NCI-H1092 treated with DMSO at 0.1 percent for 48 hours (cell line): ENCODE data around the gene SNAP29.
"Not testable (repeated sequence)": the region's sequence is repeated elsewhere in the genome, so short reads cannot be mapped to it uniquely, and the experiment has no call there.

ENCODE experiments used
- DNase-seq: peaks from one replicate; lab custom pipeline; 2025; lab: John Stamatoyannopoulos, UW

The SNAP29 gene

DNA sequence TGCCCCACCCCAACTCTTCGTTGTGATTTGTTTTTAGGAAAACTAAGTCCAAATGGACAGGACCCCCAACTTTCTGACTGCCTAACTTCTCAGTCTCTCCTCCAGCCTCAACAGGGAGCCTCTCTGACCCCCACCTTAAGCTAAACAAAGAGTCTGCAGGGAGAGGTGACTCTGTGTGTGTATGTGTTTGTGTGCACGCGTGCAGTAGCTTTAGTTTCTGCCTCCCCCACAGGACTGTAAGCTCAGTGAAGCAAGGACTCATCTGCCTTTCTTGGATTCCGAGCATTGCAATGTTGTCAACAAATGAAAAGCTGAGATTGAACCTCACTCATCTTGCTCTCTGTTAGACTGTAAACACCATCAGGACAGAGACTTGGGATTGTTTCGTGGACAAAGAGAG lies 7.9 kb downstream of the SNAP29 start:
- no peak for DNase-seq

DNA sequence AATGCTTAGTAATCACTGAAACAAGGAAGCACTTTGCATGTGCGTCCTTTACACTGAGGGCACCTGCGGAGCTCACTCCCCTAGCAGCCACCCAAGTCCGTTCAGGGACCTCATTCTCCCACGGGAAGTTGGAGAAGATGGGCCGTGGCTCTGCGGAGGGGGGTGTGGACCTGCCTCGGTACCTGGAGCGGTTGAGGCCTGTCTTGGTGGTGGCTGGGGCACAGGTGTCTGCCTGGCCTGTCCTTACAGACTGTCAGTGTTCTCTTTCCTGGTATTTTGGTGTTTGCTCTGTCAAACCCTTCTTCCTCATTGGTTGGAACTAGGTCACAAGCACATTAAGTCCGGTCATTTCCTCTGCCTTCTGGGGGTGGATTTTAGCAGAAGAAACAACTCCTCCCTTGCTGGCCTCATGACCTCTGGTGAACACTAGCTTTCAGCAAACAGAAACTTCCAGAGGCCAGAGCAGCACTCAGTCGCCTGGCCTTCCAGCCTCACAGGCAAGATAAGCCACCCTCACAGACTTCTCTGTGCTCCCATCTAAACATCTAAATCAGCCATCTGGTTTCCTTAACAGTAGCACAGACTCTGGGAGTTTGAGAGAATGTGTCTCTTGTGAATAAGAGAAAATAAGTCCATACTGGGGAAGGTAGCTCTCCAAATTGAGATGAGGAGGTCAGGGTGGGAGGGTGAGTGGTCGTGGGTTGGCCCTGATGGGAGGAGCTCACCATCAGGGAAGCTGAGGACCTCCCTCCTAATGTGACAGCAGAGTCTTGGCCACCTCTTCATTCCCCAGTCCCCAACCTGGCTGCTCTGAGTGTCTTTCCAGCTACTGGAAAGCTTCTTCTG lies 8.6 kb downstream of the SNAP29 start:
- no peak for DNase-seq

DNA sequence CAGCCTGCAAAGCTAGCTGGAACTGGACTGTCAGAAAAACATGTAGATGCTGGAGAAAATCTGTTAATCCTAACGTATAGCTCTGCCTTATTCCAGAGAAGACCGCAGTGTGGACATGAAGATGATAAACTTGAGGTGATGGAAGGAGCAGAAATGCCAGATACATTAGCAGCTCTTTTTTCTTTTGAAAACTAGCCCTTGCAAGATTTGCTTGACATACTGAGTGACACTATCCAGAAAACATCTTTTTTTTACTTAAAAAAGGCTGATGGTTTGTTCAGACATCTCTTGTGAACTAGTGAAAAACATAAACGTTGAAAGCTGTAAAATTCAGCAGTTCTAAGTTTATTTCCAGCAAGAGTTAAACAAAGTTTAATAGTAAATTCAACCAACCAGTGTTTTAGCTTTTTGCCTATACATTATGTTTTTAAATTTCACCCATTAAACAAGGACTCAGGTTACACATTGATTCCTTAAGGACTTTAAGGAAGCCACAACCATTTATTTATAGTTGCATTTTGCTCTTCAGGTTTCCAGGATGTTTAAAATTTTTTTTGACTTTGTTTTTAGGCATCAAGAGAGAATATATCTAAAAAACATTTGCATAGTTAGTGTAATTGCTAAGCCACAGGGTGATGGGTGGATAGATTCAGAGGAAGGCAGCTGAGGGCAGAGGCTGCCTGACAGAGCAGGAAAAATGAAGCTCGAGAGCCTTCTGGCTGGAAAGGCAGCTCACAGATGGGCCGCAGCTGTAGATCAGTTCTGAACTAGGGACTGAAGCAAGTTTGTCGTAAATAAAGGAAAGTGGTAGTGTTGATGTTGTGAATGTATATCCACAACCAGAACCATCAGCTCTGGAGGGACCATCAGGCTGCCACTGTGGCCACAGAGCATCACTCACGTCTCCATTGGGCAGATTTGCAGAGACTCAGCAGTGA lies 9.5 kb downstream of the SNAP29 start:
- no peak for DNase-seq

DNA sequence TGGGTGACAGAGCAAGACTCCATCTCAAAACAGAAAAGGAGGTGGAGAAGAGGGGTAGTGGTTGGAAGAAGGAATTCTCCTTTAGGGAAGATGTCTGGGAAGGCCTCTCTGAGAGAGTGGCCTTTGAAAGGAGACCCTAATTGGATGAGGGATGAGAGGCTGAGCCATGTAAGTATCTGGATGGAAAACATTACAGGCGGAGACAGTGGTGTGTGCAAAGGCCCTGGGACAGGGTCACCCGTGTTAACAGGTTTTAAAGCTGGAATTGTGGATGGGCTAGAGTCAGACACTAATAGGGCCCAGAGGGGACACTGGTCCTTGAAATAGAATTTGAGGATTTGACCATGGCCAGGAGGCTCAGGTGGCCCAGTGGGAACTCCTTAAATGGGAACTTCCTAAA lies 10.4 kb downstream of the SNAP29 start:
- no peak for DNase-seq

DNA sequence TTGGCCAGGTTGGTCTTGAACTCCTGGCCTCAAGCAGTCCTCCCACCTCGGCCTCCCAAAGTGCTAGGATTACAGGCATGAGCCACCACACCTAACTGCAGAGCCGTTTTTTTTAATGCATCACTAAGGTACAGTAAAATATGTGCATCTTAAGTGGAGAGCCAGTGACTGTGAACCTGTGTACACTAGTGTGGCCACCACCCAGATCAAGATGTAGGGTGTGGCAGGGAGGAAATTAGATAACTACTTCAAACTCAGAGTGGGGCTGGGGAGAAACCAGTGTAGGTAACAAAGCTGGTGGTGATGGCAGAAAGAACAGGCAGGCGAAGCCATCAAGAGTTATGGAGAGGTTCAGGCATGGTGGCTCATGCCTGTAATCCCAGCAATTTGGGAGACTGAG lies 14.4 kb downstream of the SNAP29 start:
- no peak for DNase-seq

DNA sequence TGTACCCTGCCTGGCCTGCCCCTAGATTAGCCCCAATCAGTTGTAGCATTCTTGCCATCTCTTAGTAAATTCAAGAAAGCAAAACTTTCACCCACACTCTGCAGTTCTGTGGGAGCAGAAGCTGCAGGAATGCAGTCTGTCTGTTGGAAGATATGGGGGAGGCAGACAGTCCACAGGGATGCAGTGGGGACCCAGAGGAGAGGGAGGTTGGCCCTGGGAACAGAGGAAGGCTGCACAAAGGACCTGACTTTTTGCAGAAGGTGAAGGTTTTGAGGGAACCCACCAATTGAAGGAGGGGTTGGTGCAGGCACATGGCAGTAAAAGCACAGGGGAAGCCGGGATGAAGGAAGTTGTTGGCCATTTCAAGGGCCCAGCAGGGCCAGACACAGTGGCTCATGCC lies 16.5 kb downstream of the SNAP29 start:
- no peak for DNase-seq

DNA sequence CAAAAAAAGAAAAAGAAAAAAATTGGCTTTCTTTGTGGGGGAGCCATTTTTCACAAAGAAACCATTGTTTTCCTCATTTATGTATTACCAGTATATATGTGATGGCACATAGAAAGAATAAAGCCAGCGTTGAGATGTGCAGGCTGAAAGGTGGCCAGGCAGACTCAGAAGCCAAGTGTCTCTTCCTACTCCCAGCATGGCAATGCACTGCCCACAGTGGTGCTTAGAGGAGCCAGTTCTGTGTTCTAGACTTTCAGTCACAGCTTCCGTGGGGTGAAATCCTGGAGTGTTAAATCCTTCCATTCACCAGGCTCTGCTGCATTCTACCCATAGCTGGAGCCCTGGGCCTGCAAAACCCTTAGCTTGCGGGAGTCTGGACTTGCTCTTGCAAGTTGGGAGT lies 18.9 kb downstream of the SNAP29 start:
- no peak for DNase-seq

DNA sequence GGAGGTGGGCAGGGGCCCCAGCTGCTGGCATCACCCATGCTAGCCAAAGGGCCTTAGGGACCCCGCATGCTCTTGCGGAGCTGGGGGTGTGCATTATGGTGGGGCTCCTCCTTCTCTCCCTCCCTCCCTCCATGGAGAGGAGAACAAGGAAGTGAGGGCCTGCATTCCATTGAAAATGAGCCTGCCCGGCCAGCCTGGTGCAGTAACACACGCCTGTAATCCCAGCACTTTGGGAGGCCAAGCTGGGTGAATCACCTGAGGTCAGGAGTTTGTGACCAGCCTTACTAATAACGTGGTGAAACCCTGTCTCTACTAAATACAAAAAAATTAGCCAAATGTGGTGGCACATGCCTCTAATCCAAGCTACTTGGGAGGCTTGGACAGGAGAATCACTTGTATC lies 22.4 kb downstream of the SNAP29 start:
- no peak for DNase-seq

DNA sequence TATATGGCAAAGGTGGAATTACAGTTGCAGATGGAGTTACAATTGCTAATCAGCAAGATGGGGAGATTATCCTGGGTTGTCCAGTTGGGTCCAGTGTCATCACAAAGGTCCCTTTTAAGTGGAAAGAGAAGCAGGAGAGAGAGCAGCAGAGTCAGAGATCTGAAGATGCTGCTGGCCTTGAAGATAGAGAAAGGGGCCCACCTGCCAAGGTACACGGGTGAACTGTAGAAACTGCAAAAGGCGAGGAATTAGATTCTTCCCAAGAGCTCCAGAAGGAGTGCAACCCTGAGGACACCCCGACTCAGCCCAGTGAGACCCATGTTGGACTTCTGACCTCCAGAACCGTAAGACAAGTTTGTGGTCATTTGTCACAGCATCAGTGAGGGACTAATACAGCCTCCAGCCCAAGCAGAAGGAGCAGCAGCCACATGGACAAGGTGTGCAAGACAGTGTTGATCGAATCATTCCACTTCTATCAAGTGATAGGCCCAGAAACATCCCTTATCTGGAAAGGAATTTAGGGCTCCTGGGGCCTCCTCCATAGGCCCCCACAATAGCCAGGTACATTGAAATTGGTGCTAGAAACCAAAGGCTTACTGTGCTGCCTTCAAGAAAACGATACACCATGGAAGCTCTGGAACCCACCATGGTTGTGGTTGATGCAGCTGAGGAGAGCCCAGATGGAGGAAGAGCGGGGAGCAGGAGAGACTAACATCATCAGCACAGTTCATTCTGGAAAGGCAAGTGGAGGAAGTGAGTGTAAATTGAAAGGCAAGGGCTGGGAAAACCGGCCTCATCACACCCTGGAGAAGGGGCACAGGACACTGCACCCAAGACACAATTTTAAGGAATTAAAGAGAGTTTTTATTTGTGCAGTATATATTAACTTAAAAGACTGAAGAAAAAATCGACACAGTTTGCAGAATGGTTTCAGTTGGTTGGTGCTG lies 23.3 kb downstream of the SNAP29 start:
- no peak for DNase-seq

DNA sequence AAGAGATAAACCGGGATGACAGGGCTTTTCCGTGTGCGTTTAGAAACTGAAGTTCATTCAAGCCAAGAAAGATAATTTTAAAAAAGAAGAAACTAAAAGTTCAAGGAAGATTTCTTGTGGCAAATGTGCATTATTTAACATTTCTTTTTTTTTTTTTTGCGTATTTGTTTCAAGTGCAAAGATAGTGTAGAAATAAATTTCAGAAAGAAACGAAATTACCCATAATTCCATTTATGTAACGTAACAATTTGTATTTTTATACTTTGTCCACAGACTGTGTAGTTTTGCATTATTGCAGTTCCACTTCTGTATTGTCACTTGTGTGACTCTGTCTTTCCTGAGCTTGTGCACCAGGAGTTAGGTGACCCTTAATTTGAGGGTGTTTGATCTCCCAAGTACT lies 24.0 kb downstream of the SNAP29 start:
- no peak for DNase-seq

DNA sequence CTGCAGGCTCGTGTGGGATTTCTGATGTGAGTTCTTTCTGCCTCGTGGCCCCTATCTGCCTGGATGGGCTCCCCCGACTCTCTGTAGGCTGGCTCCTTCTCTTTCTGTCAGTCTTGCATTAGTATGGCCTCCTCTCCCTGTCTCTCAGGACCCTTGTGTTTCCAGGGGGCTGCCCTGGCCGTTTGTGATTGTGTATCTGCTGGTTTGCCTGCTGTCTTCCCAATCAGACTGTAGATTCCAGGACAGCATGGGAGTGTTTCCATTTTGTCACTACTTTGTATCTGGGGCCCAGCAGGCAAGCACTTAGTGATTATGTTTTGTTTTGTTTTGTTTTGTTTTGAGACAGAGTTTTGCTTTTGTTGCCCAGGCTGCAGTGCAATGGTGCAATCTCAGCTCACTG lies 25.6 kb downstream of the SNAP29 start:
- no peak for DNase-seq

DNA sequence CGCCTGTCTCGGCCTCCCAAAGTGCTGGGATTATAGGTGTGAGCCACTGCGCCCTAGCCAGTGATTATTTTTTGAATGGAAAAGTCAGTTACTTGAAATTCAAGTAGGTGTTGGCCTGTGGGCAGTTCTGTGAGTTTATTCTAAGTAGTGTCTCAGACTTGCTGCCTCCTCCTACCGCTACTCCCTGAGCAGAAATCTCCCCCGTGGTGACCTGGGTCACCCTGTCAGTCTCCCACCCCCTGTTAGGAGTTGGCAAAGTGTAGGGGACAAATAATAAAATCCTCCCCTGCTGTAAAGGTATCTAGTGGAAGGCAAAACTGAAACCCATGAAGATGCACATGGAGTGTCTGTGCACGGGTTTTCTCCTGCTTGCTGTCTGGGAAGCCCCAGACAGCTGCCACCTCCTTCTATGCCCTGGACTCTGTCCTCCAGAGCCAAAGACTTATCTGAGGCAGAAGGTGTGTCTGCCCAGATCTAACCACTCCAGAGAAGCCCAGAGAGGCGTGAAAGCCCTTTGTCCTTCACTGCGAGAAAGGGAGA lies 26.3 kb downstream of the SNAP29 start:
- no peak for DNase-seq

DNA sequence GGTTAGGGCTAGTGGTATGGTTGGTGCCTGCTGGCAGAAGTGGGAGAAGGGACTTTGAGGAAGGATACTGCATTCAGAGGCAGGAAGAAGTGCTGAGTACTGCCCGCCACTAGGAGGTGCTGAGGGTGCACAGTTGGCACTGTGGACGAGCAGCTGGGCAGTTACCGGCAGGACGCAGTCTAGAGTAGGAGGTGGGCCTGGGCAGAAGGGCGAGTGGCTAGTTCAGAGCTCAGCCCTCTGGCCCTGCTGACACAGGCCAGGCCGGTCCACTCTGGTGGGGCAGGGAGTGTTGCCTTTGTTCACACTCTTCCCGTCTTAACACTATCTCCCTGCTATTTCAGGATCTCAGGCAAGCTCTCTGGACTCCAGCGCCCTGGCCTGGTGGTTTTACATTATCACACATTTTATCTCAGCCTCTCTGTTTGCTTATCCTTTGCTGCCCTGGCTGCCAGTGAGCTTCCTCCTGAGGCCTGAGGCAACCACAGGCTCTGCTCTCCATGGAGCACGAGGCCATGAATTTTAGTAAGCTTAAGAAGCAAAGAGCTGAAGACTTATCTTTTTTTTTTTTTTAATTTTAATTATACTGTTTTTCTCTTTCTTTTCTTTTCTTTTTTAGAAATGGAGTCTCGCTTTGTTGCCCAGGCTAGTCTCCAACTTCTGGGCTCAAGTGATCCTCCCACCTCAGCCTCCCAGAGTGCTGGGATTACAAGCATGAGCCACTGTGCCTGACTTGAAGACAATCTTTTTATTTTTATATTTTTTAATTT lies 26.9 kb downstream of the SNAP29 start:
- peak; percentile 43 for DNase-seq

DNA sequence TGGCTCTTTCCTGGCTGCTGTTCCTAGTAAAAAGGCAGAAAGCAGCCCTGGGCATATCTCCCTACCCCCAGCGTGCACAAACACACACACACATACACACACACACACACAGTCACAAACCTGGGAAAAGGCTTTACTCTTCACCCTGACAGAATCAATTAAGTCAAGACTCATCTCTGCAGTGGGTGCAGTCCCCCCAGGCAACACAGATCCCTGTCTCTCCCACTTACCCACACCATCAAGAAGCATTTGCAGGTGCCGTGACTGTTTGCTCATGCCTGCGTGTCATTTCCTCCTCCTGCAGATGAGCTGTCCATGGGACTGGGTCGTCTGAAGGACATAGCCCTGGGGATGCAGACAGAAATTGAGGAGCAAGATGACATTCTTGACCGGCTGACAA lies 28.6 kb downstream of the SNAP29 start:
- no peak for DNase-seq

DNA sequence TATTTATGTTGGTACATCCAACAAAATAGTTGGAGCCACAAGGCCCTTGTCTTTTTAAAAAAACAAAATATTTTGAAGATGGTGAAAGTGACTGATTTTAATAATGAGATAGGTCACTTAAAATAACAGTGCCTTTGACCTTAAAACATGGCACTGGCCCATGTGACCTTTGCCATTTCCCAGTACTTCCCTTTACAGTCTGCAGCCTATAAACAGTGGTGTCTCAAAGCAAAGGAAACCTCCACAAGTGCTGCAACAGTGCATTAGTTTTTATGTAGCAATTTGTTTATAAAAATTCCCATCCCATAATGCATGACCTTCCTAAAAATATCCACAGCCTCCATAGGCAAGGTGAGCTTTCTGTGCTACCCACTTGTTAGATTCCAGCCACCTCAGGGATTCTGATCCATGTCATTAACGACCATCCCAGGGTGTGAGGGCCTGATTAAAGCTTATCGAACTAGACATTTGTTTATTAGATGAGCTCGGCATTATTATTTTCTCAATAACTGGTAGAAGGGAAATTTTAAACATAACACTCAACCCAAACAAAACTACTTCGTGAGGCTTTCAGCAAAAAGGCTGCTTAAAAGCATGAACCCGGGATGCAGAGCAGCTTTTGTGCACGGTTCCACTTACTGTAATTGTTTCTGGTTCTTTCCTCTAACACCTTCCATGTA lies 30.4 kb downstream of the SNAP29 start:
- DNase-seq, result no peak

DNA sequence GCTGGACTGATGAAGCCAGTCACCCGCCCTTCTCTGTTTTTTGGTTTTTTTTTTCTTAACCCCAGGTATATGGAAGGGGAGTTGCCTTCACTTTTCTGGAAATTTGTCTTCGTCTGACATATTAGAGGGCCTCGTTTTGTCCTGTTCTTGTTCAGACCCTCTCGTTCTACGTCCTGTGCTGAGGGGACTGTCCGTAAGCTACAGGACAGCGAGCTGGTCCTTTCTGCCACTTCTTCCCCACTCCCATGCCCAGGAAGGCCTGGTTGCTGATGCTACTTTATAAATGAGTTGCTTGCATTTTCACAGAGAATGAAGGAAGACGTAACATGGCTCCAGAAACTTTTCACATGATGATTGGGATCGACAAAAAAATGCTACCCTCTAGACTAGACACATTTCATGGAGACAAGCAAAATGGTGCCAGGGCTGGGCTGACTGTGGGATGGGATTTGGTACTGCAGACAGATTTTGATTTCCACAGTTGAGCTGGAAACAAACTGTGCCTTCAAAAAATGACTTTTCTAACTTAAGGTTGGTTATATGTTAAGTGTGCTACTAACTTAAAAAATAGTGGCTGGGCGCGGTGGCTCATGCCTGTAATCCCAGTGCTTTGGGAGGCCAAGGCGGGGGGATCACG lies 31.2 kb downstream of the SNAP29 start:
- DNase-seq, result no peak

DNA sequence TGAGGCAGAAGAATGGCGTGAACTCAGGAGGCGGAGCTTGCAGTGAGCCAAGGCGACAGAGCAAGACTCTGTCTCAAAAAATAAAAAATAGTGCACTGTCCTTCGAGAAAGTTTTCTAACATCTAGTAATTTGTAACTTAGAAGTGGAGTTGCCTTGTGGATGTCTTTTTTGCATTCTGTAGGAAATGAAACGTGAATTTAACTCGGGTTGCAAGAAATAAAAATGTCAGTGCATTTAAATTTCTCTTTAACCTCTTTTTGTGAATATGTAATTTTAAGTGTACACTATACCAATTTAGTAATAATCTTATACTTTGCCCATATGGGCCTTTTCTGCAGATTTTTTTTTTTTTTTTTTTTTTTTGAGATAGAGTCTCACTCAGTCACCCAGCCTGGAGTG lies 32.2 kb downstream of the SNAP29 start:
- no peak for DNase-seq

DNA sequence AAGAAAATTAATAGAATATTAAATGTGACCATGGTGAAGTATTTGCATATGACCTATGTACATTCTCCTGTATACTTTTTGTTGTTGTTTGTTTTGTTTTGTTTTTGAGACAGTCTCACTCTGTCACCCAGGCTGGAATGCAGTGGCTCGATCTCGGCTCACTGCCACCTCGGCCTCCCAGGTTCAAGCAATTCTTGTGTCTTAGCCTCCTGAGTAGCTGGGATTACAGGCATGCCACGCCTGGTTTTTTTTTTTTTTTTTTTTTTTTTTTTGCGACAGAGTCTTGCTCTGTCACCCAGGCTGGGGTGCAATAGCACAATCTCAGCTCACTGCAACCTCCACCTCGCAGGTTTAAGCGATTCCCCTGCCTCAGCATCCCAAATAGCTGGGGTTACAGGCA lies 38.9 kb downstream of the SNAP29 start:
- DNase-seq, result not testable (repeated sequence)

DNA sequence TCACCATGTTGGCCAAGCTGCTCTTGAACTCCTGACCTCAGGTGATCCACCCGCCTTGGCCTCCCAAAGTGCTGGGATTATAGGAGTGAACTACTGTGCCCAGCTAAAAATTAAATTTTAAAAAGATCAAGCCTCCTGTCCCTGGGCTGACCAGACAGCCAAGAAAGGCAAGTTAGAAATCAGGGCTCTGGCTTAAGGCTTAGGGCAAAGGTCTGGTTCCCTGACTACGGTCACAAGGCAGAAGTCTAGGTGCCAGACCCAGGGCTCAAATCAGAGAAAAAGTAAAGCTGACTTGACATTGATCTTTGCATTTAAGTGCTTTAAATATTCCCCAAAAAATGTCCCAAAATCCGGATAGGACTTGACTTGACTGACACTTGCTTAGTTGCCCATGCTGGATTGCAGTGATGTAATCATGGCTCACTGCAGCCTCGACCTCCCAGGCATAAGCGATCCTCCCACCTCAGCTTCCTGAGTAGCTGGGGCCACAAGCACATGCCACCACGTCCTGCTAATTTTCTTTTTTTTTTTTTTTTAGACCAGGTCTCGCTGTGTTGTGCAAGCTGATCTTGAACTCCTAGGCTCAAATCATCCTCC lies 41.1 kb downstream of the SNAP29 start:
- no peak for DNase-seq
